OCI-LY1 (cell line): ENCODE results near the gene GIPC3.

Experiments
- CTCF ChIP-seq: fragments of 200-600 bp; sonication (generic), shearing (Covaris generic); IDR thresholded peaks from 2 replicates; pipeline ENCODE4 v1.5.1; 2017; ENCODE audit warnings: mild to moderate bottlenecking, antibody characterized with exemption, low read length, moderate library complexity, mixed read lengths
- EZH2 ChIP-seq: fragments of 200-600 bp; sonication (generic), shearing (Covaris generic); IDR thresholded peaks from 2 replicates; pipeline ENCODE4 v1.8.0; 2017; ENCODE audit warnings: borderline replicate concordance, mixed run types, mild to moderate bottlenecking, antibody characterized with exemption, low read length, moderate library complexity, mixed read lengths

GRCh38 chr19:3615524-3616135 is 30.4 kb downstream of the GIPC3 start:
- TF ChIP-seq CTCF, result no peak
- TF ChIP-seq EZH2, result no peak
